ENCODE measurements around the gene FCN2. TPM values are rescaled to one million over a fixed set of nuclear protein-coding genes. Genes with fewer than 3 reads are reported as not detected.

Gene FCN2
- polyA plus RNA-seq, 2 of the 4 experiments (the other 2 are of a cell fraction): not detected

DNA sequence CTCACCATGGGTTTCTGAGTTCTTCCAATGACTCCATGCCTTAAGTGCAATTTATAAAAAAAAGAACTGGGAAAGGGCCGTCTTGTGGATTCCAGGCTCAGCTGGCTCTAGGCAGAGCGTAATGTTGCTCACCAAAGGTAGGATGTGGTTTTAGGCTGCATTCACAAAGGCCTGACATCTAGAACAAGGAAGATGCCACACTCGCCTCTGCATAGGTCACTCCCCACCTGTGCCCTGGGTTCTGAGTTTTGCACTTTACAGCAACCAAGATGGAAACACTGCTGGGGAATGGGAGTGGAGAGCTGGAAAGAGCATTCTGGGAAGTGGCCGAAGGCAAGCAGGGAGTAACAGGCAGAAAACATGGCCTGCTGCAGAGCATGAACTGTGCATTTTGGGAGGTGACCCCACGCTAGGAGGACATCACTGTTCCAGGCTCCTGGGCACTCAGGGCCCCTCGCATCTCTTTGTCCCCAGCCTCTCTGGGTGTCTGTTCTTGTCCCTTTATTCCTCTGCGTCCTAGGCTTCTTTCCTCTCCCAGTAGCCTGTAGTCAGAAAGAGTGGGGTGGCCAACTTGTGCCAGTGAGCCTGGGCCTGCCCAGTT is 12.3 kb downstream of the FCN2 start:
- POLR2A ChIA-PET: no interaction called here
- Histone ChIP-seq H3K9me3 (peaks cover 11% of the 10 kb centered on the region; the same call in 2 of the 3 replicates), H3K4me3 (no peak overlapping the region), H3K4me2 (no peak overlapping the region), H3K27ac (no peak overlapping the region), H3K4me1 (peaks cover 24% of the 10 kb centered on the region)
- WGBS (ENCODE audit: missing lambda C conversion rate): 70% methylated on average over 7 of the region's 7 CpGs
- CTCF ChIA-PET: interaction anchor here (1.0 to 1.1 kb wide), 2 partner anchors 9 to 12 kb away, joined by 3 read pairs; no protein-coding TSS in a partner anchor
- no peak for TF ChIP-seq SMC3 (IDR thresholded peaks at IDR 0.05)
- TF ChIP-seq KDM5A (IDR thresholded peaks at IDR 0.05): no peak
- no peak for TF ChIP-seq RFX5 (IDR thresholded peaks at IDR 0.05)
- no peak for TF ChIP-seq RARB (CRISPR knock-in tag; IDR thresholded peaks at IDR 0.05)
- no peak for TF ChIP-seq HOXA7 (CRISPR knock-in tag; IDR thresholded peaks at IDR 0.05)
- TF ChIP-seq CEBPB (IDR thresholded peaks at IDR 0.05): no peak
- no peak for TF ChIP-seq ZFP36 (IDR thresholded peaks at IDR 0.05; ENCODE audit: borderline replicate concordance, partially characterized antibody)
- TF ChIP-seq USF2 (IDR thresholded peaks at IDR 0.05): no peak
- ATAC-seq (no peak), FAIRE-seq (no peak), DNase-seq (ENCODE audit: low read depth in 1 of 2, low spot score in 1 of 2) (no peak)

DNA sequence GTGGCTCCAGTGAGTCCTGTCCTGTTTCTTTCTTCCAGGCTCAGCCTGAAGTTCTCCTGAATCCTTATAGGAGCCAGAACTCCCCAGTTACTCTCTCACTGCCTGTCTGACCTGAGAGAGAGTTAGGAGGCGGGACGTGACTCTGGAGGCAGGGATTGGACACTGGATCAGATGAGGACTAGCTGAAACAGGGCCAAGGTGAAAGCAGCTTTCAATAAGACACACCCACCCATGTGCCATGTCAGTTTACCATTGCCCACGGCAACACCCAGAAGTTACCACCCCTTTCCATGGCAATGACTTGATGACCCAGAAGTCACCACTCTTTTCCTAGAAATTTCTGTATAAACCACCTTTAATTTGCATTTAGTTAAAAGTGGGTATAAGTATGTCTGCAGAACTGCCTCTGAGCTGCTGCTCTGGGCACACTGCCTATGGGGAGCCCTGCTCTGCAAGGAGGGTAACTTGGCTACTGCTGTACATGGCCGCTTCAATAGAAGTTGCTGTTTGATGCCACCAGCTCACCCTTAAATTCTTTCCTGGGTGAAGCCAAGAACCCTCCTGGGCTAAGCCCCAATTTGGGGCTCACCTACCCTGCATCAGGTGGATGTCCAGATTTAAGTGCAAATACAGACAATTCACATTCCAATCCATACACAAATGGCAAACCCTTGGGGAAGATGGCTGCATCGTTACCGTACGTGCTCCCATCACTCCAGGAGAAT is 13.7 kb downstream of the FCN2 start:
- DNase-seq (ENCODE audit: low read depth in 1 of 2, low spot score in 1 of 2): no peak
- no peak for FAIRE-seq
- Histone ChIP-seq H3K4me1 (peaks cover 24% of the 10 kb centered on the region), H3K27ac (peak overlapping the region; percentile 72 to 79; a peak in 4 of 6 replicates), H3K4me3 (no peak overlapping the region), H3K9me3 (peaks cover 20% of the 10 kb centered on the region; the same call in 2 of the 3 replicates), H3K4me2 (no peak overlapping the region)
- no peak for ATAC-seq
- TF ChIP-seq GATA3 (IDR thresholded peaks at IDR 0.05; ENCODE audit: borderline replicate concordance): no peak
- TF ChIP-seq, protein P1, sequence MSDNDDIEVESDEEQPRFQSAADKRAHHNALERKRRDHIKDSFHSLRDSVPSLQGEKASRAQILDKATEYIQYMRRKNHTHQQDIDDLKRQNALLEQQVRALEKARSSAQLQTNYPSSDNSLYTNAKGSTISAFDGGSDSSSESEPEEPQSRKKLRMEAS (IDR thresholded peaks at IDR 0.05): no peak
- no peak for TF ChIP-seq HEYL (CRISPR knock-in tag; IDR thresholded peaks at IDR 0.05)
- TF ChIP-seq, protein P2, sequence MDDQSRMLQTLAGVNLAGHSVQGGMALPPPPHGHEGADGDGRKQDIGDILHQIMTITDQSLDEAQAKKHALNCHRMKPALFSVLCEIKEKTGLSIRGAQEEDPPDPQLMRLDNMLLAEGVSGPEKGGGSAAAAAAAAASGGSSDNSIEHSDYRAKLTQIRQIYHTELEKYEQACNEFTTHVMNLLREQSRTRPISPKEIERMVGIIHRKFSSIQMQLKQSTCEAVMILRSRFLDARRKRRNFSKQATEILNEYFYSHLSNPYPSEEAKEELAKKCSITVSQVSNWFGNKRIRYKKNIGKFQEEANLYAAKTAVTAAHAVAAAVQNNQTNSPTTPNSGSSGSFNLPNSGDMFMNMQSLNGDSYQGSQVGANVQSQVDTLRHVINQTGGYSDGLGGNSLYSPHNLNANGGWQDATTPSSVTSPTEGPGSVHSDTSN (IDR thresholded peaks at IDR 0.05): no peak
- no peak for TF ChIP-seq FOSB (CRISPR knock-in tag; IDR thresholded peaks at IDR 0.05)
- no peak for TF ChIP-seq PHF8 (IDR thresholded peaks at IDR 0.05; ENCODE audit: borderline replicate concordance, low read depth)
- TF ChIP-seq CHD4 (IDR thresholded peaks at IDR 0.05; ENCODE audit: borderline replicate concordance): no peak
- TF ChIP-seq RAD21 (conservative IDR thresholded peaks at IDR 0.05 in 1 of 2, IDR thresholded peaks at IDR 0.05 in 1 of 2): no peak
- TF ChIP-seq FOXS1 (CRISPR knock-in tag; IDR thresholded peaks at IDR 0.05): no peak
- no peak for TF ChIP-seq KDM5A (IDR thresholded peaks at IDR 0.05)
- no peak for TF ChIP-seq SMC3 (IDR thresholded peaks at IDR 0.05)
- TF ChIP-seq USF2 (IDR thresholded peaks at IDR 0.05): no peak
- TF ChIP-seq, protein P3, sequence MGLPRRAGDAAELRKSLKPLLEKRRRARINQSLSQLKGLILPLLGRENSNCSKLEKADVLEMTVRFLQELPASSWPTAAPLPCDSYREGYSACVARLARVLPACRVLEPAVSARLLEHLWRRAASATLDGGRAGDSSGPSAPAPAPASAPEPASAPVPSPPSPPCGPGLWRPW (IDR thresholded peaks at IDR 0.05): no peak
- TF ChIP-seq RARB (CRISPR knock-in tag; IDR thresholded peaks at IDR 0.05): no peak
- no peak for TF ChIP-seq CEBPB (IDR thresholded peaks at IDR 0.05)
- 91% methylated on average over 7 of the region's 7 CpGs for WGBS (ENCODE audit: missing lambda C conversion rate)
- CTCF ChIA-PET: no interaction called here
- POLR2A ChIA-PET: no interaction called here

DNA sequence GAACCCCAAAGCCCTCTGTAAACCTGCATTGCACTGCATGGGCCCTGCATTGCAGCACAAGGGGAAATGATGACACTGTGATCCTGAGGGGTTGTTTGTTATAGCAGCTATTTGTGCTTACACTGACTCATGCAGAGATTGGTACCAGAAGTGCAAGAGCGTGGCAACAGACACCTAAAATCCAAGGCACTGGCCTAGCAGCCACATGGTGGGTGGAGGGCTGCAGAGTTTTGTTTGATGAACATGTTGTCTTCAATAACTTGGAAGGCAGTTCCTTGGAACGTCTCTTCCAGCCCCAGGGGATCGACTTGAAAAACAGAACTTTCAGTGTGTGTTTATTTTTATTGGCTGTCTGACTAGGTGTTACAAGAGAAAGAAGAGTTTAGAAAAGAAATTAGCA is 14.5 kb downstream of the FCN2 start:
- Histone ChIP-seq H3K4me3 (no peak overlapping the region), H3K4me2 (peak overlapping the region; percentile 77), H3K9me3 (peaks cover 21% of the 10 kb centered on the region; the same call in 2 of the 3 replicates), H3K4me1 (peaks cover 24% of the 10 kb centered on the region), H3K27ac (peak overlapping the region; percentile 72 to 79)
- ChIA-PET POLR2A (no interaction called here), CTCF (no interaction called here)
- FAIRE-seq: no peak
- no peak for DNase-seq (ENCODE audit: low read depth in 1 of 2, low spot score in 1 of 2)
- 24% methylated on average over 3 of the region's 3 CpGs for WGBS (ENCODE audit: missing lambda C conversion rate)
- no peak for ATAC-seq
- TF ChIP-seq CEBPB (IDR thresholded peaks at IDR 0.05) (no peak), NPAS2 (CRISPR knock-in tag; IDR thresholded peaks at IDR 0.05; ENCODE audit: borderline replicate concordance) (no peak), HOXA7 (CRISPR knock-in tag; IDR thresholded peaks at IDR 0.05) (no peak), HEYL (CRISPR knock-in tag; IDR thresholded peaks at IDR 0.05) (no peak)

Data from A549 (cell line).